GM18870 (cell line): ENCODE measurements around the gene ZNHIT2.
A peak's percentile ranks its signal among the peaks of the same experiment; 100 is the strongest.

ENCODE experiments used
- ATAC-seq: cut with Tn5 transposase; IDR thresholded peaks from one replicate; pipeline ENCODE4 v1.9.1; 2021; ENCODE audit warnings: moderate library complexity; ENCODE audit not compliant: unreplicated experiment

The ZNHIT2 gene

DNA sequence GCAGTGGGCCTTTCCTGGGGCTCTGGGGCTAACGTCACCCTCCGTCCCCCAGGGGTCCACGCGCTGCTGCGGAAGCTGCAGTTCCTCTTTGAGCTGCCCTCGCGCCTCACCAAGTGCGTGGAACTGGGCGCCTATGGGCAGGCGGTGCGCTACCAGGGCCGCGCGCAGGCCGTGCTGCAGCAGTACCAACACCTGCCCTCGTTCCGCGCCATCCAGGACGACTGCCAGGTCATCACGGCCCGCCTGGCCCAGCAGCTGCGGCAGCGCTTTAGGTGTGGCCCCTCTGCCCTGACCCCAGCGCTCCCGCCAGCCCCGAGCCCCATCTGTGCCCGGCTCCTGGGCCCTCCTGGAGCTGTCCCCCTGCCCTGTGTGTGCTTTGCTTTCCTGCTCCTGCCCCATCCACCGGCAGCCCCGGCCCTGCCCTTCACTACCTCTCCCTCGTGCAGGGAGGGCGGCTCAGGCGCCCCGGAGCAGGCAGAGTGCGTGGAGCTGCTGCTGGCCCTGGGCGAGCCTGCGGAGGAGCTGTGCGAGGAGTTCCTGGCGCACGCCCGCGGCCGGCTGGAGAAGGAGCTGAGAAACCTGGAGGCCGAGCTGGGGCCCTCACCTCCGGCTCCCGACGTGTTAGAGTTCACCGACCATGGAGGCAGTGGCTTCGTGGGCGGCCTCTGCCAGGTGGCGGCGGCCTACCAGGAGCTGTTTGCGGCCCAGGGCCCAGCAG, 9.6 kb downstream of the ZNHIT2 start:
- no peak for ATAC-seq

GRCh38 chr11:65107078-65107477, 10.4 kb downstream of the ZNHIT2 start:
- no peak for ATAC-seq

- no peak for ATAC-seq
Measured at GRCh38 chr11:65104628-65105027, 12.9 kb downstream of the ZNHIT2 start.

DNA sequence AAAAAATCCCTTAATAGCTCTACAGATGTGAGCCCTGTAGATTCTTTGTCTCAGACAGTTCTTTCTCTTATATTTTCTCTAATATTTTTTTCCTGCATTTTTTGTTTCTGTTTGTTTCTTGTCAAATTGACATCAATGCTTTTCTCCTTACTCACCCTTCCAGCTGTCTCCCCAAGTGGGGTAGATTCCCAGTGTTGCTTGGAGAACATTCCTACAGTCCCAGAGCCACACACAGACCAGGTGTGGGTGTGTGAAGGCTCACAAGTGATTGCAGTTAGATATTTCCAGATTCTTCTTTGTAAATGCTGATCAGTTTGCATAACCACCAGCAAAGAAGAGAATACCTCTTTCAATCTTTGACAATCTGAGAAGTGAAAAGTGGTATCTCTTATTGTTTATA, 14.0 kb downstream of the ZNHIT2 start:
- ATAC-seq: no peak

DNA sequence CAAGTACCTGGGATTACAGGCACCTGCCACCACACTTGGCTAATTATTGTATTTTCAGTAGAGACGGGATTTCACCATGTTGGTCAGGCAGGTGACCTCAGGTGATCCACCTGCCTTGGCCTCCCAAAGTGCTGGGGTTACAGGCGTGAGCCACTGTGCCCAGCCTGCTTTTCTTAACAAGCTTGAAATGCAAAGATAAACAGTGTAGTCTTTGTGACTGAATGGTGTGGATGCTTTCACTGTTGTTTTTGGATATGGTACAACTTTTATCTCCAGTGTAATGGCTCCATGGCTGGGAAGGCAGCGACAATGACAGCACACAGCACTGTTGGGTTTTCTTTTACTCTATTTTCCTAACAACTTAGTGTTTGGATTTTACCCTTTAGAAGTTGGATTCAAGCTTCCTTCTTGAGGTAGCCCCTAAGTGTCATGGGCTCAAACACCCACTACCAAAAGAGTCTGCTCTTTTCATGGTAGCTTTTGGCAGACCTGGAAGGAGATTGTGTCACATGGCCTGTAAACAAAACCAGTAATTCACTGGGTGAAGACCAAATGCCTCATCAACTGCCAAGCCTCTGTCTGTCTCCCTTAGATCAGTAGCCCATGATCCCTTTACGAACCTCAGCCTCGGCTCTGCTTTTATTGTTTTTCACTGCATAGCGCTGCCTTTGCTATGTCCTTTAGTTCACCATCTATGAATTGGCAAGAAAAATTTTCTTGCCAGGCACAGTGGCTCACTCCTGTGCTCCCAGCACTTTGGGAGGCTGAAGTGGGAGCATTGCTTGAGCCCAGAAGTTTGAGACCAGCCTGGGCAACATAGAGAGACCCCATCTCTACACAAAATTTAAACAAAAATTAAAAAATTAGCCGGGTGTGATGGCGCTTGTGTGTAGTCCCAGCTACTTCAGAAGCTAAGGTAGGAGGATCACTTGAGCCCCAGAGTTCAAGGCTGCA, 15.1 kb downstream of the ZNHIT2 start:
- ATAC-seq: no peak

DNA sequence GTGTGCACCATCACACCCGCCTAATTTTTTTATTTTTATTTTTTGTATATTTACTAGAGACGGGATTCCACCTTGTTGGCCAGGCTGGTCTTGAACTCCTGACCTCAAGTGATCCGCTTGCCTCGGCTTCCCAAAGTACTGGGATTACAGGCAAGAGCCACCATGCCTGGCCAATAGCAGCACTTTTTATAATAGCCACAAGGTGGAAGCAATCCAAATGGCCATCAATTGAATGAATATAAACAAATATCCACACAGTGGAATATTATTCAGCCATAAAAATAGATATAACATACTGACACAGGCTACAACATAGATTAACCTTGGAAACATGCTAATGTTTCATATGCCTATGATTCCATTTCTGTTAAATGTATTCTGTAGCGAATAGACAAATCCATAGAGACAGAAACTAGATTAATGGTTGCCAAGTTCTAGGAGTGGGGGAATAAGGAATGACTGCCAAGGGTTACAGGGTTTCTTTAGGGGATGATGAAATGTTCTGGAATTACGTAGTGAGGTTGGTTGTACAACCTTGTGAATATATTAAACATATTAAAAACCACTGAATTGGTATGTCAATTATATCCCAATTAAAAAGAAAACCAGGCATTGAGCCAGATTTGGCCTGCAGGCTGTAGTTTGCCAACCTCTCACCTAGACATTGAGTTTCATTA, 16.7 kb downstream of the ZNHIT2 start:
- ATAC-seq: no peak

DNA sequence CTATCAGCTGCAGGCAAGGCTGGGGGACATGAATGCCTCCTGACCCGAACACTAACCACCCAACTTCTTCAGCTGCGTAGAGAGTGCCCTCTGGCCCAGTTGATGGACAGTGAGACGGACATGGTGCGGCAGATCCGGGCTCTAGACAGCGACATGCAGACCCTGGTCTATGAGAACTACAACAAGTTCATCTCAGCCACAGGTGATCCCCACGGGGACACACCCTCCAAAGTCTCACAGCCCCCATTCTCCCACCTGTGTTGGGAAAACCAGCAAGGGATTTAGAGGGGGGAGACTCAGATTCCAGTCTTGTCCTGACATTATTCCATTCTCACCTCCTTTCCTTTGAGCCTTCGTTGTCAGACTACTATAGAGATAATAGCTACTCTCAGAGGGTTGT, 20.6 kb downstream of the ZNHIT2 start:
- no peak for ATAC-seq

DNA sequence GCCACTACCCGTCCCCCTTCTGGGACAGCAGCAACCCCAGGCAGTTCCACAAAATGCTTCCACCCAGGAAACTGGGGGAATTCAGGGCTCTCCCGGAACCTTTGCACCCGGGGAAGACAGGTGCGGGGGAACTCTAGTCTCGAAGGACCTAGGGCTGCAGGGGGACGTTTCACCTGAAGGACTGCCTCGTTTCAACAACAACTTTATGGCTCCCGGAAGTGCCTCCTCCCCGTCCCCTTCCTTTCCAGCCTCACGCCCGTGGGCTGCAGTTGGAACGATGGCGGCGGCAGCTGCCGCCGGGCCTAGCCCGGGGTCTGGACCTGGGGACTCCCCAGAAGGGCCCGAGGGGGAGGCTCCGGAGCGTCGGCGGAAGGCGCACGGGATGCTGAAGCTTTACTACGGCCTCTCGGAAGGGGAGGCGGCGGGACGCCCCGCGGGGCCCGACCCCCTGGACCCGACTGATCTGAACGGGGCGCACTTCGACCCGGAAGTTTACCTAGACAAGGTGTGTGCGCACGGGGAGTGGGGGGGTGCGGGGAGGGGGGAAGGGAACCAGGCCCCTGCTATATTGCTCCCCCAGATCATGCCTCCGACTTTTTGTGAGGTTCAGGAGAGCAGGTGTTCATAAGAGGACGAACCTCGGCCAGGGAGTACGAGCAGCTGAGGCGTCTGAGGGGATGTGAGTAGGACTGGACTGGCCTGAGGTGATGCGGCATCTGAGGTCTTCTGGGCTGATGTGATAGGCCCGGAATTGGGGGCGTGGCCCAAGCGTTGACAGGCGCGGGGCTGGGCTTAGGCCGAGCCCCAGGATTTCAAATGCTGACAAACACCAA, 21.3 kb downstream of the ZNHIT2 start, which contains the start of gene VPS51:
Gene VPS51, plus strand, starts transcription at position 241 of the 833 bp plus-strand sequence. Its CDS starts 37 bp downstream, at position 278.
- ATAC-seq: peak; percentile 56

DNA sequence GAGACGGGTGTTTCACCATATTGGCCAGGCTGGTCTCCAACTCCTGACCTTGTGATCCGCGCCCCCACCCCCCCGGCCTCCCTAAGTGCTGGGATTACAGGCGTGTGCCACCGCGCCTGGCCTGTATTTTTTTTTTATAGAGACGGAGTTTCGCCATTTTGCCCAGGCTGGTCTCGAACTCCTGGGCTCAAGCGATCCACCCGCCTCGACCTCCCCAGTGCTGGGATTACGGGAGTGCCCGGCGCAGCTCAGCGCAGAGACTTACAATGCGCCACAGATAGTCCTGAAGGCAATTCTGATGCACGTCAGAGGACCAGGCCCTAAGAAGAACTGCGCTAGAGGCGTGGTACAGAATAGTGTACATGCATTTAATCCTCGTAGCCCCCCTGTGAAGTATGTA, 22.1 kb downstream of the ZNHIT2 start:
- ATAC-seq: no peak

GRCh38 chr11:65090628-65091027, 26.9 kb downstream of the ZNHIT2 start:
- no peak for ATAC-seq

- ATAC-seq: no peak
Measured at GRCh38 chr11:65089621-65090020, 27.9 kb downstream of the ZNHIT2 start.

- no peak for ATAC-seq
Measured at GRCh38 chr11:65087827-65088226, 29.7 kb downstream of the ZNHIT2 start.

DNA sequence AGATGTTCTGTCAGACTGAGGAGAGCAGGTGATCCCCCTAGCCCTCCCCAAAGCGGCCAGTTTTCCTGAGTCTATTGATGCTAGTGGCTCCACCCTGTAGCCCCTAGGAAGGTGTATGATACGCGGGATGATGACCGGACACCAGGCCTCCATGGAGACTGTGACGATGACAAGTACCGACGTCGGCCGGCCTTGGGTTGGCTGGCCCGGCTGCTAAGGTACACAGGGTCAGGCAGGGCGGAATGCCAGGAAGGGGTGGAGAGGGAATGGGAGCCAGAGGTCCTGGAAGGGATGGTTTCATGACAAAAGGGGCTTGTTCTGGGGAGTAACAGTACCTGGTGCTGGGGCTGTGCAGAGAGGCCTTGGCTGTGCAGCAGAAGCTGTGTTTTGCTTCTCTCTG, 30.3 kb downstream of the ZNHIT2 start:
- no peak for ATAC-seq

DNA sequence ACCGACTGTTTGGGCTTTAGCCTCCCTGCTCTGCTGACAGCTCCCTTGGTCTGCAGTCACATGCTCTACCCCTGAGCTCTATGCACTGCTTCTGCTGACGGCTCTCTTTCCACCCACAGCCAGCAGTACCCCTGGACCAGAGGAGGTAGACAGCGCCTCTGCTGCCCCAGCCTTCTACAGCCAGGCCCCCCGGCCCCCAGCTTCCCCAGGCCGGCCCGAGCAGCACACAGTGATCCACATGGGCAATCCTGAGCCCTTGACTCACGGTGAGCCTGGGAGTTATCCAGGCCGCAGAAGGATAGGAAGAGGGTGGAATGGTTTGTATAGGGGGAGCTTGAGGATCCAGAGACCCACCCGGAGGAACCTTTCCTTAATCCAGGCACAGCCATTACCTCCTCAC, 30.7 kb downstream of the ZNHIT2 start:
- ATAC-seq: no peak

- ATAC-seq: no peak
Measured at GRCh38 chr11:65085446-65085845, 32.1 kb downstream of the ZNHIT2 start.

DNA sequence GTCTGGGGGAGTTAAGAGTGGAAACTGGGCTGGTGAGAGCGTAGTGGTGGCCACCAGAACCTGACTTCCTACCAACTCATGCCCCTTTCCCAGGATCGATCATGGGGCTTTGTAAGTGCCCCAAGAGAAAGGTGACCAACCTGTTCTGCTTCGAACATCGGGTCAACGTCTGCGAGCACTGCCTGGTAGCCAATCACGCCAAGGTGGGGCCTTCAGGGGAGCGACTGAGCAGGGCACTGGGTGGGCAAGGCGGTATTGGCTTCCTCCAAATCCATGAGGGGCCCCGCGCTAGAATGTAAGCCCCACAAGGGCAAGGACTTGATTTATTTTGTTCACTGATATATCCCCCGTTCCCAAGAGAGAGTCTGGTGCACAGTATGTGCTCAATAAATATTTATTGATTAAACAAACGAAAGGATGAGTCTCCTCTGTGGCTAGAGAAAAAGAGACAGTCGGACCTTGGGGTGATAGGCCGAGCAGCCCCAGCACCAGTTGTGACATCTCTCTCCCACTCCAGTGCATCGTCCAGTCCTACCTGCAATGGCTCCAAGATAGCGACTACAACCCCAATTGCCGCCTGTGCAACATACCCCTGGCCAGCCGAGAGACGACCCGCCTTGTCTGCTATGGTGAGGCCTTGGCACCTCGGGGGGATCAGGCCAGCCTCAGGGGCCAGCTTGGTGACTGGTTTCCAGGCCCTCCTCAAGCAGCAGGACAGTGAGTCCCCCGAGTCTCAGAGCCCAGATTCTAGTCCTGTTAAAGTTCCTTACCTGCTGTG, 32.7 kb downstream of the ZNHIT2 start:
- no peak for ATAC-seq

- peak; percentile 78 for ATAC-seq
Measured at GRCh38 chr11:65083834-65084597, 33.5 kb downstream of the ZNHIT2 start, which contains the start of the genes CDCA5 and ZFPL1. Gene CDCA5 (minus strand): TSS chr11:65084040. CDS start chr11:65083978, 62 bp downstream. Gene ZFPL1 (plus strand): TSS chr11:65084222. CDS start chr11:65084699, 477 bp downstream.

DNA sequence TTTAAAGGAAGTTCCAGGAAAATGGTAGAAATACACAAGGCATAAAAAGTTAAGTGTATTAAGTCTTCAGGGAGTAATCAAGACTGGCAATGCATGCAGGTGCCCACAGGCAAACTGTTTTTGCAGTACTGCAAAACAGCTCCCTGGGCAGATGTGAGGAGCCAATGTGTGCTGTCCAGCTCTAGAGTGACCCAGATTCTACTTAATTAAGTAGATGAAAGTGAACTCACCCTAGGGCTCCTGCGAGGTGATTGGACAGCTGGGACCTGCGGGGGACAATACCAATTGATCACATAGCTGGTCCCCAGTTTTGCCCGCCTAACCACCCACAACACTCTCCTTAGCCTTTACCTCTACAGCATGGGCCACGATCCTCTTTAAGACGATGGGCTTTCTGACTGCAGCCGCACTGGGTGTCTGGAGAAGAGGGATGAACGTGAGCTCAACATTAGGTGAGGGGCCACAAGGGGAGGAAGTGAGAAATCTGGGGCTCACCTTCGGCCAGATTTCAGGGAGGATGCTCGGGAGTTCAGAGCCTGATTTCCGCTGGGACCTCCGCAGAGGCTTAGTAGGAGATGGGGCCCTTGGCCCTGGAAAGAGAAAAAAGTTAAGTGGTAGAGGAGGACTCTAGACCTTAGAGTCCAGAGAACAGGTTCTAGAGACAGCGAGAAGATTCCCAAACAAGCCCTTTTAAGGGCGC, 34.2 kb downstream of the ZNHIT2 start:
- ATAC-seq: peak; percentile 15
